Bone marrow (tissue), 2 donors: ENCODE results near the gene KRT7.
"Not testable (repeated sequence)": the region's sequence is repeated elsewhere in the genome, so short reads cannot be mapped to it uniquely, and the experiment has no call there.

Experiments
- DNase-seq, 2 donors: peaks; one replicate each; lab custom pipeline; 2025; lab: John Stamatoyannopoulos, UW

The KRT7 gene

DNA sequence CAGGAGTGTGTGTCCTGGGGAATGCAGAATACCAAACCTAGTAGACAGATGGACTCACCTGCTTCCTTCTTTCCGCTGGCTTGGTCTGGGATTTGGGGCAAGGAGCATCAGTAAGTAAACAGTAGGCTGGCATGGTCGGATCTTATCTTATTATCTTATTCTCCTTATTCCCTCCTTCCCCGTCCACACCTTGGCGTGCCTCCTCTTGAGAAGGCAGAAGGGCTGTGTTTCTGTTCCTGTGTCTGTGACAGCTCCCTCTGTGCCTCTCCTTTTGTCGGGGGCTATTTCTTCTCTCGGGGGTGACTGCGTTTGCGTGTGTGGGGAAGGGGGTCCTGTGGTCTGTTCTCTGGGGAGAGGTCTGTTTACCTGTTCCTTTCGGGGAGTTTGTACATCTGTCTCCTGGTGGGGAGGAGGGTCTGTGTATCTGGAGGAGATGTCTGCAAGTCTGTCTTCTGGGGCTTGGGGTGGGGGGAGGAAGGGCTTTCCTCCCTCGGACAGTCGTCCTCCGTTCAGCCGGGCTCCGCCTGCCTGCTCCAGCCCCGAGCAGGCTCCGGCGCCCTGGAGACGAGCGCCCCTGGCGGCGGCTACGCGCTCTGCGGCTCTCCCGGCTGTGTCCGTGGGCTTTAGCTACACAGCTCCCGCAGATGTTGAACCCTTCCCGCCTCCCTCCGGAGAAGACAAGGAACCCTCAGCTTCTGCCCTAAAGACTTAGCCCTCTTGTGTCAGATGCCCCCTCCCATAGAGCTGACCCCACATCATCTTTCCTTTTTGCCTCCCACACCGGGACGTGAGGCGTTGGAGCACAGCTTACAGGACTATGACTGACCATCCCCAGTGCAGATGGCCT lies 45.8 kb downstream of the KRT7 start:
- peak; percentile 7 to 53 for DNase-seq

DNA sequence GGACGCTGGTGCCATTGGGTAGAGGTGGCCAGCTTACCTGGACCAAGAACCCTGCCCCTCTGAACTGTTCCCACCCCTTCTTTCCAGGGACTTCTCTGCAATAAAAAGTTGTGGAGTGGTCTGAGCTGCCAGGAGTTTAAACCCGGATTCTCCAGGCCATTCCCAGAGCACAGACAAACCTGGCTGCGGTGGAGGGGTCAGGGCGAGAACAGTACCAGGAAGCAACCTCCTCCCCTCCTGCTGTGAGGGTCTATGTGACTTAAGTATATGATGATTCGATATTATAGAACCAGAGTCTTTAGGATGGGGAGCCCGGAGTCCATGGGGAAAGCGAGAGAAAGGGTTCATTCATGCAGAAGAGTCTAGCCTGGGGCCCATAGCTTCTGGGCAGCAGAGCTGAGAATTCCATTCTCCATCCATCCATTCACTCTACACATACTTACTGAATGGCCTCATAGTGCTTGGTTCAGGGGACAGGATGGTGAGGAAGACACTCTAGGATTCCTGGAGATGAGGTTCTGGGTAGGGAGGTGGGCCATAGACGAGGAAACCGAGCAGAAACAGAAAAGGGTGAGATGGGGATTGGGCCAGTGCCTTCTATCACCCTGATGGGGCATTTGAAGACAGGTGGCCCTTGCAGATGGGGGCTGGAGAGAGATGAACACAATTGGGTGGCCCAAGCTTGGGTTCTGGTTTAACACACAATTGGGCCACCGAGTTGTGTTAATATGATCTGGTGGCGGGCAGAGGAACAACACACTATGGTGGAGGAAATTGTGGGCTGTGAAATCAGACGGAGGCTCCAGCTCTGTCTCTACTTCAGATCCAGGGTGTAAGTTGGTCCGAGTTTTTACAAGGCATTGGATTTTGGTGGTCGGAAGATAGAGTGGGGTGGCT lies 46.6 kb downstream of the KRT7 start:
- DNase-seq = no peak

DNA sequence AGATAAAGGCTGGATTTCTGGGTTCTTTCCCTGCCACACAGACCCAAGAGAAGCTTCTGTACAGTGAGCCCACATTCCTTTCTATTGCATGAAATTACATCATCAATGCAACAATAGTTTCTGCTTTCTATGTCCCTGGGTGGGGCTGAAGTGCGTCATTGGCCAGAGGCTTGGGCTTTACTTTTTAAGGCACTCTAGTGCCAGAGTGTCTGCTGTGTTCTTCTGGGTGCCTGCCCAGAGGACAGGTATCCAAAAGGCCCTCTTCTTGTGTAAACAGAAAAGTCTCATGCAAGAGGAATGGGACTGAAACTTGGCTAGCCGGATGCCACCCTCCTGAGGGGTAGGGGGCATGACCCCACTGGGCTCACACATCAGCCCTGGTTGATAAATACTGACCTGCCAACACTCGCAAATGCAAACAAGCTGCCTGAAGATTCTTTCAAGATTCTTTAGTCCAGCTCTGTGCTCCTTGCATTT lies 47.3 kb downstream of the KRT7 start:
- no peak for DNase-seq

DNA sequence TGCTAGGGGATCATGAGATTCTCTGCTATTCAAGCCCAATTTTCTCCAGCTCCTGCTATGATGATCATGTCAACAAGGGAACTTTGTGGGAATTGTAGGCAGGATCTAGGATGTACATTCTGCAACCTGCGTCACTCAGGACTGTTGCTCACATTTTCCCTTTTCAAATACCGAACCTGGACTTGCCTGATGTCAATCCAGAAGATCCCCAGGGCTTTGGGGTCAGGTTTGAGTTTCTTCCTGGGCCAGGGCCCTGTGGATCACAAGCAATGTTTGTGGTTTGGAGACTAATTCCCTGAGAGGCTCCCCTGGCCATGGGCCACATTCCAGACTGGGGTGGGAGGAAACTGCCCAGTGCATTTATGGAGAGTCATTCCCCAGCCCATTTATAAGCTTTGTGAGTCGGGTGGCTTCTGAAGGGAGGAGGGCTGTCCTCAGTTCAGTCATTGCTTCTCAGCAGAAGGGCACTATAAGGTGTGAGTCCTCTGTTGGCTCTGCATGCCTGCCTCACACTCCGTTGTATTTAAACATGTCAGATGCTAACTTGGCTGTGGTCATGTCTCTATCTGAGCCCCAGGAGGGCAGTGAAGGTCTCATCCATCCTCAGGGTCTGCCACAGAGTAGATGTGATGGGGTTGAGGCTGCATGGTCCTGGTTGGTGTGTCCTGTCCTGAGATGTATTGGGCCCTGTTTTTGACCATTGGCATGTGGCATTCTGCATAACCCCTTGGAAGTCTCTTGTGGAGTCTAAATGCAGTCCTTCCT lies 47.9 kb downstream of the KRT7 start:
- no peak for DNase-seq

DNA sequence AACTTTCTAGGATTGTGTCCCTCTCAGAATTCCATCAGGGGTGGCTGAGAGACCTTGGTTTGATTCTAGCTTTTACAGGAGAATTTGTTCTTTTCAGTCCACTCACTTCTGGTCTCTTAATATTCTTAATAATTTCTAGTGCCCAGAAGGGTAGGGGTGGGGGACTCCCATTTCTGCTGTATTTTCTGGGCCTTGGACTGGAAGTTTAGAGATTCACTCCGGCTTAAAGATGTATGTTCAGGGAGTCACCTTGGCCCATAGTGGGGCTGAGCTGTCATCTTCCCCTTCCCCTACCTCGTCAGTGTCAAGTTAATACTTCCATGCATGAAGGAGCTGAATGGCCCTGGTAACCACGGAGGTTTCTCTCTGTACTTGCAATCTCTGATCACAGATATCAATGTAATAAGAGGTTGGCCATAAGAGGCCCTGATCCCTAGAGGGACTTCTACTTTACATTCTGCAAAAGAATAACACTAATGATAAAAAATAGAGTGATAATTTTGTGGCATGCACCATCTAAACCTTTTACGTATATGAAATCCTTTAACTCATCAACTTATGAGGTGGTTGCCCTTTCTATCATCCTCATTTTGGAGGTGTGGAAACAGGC lies 51.6 kb downstream of the KRT7 start:
- no peak for DNase-seq

DNA sequence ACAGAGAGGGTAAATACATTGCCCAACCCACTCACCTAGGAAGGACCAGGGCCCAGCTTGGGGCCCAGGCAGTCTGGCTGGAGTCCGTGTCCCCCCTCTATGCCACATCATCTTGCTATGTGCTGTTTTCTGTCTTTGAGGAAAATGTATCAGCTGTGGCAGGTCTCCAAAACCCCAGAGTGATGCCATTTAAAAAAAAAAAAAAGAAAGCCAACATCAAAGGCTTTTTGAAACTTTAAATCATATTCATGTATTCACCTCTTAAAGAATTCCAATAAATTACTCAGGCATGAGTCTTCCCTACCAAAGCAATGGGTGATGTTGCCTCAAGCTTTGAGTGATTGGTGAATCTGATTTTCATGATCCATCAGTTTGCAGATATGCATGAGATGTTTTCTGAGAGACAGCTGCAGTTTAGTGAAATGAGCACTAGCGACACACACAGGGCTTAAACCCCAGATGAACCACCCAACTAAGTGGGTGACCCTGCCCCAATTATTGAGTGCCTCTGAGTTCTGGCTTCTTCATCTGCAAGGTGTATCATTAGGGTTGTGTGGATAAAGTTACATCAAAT lies 52.2 kb downstream of the KRT7 start:
- no peak for DNase-seq

DNA sequence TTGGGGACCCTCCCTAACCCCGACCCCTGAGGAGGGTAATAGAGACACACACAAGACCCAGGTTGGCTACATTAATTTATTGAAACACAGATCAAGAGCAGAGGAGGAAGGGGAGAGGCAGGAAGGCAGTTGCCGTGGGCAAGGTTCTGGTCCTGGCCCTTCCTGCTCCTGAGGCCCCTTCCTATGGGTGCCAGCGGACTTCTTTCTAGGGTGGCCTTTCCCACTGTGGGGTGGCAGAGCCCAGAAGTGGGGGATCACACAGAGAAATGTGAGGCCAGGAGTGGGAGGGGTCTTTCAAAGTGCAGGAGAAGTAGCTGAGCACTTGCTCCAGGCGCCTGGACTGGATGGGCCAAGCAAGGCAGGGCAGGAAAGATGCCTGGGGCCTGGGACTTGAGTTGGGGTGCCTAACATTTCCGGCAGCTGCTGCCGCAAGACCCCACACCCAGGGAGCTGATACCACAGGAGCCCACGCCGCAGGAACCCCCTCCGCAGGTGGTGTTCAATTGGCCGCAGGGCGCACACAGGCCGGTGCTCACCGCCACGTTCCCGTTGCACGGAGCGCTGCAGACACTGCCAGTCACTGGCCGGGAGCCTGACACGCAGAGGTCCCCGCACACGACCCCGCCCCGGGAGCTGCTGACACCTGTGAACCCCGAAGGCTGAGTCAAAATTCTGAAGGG lies 52.9 kb downstream of the KRT7 start:
- DNase-seq = no peak

DNA sequence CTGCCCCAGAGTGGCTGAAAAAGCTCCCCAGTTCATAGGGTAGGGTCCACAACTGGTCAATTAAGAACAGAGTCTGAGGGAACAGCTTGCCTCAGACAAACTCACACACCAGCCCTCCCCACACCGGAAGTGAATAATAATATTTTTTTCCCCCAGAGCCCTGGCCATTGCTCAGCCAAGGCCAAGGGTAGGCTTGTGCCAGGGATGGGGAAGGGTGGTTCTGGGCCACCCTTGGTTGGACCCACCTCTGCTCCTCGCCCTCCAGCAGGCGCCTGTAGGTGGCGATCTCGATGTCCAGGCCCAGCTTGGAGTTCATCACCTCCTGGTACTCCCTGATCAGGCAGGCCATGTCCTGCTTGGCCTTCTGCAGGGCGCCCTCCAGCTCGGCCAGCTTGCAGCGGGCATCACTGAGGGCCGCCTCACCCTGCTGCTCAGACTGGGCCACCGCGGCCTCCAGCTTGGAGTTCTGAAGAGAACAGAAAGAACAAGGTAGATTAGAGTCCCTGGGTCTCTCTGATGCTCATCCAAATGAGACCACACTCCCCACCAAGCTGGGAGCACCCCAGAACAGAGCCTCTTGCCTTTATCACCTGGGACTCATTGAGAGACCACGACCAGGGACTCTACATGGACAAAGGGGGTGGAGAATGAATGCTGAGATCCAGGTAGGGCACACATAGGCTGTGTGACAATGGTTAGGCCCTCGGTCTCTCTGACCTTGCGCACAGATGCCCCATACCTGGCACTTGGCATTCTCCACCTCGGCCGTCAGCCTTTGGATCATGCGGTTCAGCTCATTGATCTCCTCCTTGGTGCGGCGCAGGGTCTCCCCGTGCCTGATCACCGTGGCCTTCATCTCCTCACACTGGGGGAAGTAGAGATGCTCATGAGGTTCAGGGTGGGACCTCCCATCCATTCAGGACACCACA lies 54.1 kb downstream of the KRT7 start:
- not testable (repeated sequence) for DNase-seq

DNA sequence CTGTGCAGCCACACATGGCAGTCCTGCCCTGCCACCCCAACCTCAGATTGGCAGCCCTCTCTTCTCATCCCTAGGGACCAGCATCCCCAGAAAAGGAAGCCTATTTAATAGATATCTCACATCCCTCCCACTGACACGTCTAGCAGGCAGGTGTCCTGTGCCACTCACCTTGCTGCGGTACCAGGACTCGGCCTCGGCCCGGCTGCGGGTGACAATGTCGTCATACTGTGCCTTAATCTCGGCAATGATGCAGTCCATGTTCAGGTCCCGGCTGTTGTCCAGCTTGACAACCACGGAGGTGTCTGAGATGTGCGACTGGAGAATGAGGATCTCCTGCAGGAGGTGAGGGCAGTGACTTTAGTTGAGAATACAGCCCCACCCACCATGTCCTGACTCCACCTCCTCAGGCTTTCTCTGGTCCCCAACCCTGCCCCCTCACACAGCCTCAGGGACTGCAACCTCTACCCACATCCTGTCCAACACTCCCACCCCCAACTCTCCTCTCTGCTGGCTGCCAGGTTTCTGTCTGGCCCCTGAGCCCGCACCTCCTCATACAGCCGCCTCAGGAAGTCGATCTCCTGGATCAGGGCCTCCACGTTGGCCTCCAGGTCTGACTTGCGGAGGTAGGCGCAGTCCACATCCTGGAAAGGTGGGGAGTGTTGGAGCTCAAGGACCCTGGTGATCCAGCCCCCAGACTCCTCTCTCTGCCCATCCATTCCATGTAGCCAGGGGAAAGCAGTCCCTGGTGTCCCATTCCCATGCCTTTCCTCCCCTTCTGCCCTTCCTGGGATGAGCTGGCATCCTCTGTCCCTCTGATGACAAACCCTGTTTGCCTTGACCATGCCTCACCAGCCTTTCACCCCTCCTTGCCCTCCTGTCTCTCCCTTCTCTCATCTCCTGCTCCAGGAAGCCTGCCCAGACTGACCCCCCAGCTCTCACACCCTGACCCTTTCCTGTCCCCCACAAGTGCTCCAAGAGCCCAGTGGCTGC lies 55.1 kb downstream of the KRT7 start:
- DNase-seq = not testable (repeated sequence)

DNA sequence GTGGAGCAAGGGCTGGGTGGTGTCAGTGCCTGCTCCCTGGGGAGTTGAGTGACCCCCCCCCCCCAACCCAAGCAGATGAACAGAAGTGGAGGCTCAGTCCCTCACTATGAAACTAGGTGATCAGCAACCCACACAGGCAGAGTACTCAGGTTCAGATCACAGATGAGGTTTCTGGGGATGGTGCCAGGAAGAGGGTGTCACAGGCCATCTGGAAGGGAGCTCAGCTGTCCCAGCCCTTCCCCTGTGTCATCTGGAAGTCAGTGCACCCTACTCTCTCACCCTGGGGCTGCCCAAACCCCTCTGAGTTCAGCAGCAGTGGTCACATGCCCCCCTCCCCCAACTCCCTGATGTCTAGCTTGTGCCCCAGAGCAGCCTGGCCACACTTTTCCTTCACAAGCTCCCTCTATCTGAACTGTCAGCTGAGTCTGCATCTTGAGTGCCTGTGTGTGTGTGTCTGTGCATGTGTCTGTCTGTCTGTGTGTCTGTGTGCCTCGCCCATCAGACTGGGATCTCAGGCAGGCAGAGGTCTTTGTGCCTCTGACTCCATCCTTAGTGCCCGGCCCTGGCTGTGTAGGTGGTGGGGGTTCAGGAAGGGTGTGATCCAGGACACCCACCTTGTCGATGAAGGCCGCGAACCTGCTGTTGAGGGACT lies 57.6 kb downstream of the KRT7 start:
- not testable (repeated sequence) for DNase-seq

DNA sequence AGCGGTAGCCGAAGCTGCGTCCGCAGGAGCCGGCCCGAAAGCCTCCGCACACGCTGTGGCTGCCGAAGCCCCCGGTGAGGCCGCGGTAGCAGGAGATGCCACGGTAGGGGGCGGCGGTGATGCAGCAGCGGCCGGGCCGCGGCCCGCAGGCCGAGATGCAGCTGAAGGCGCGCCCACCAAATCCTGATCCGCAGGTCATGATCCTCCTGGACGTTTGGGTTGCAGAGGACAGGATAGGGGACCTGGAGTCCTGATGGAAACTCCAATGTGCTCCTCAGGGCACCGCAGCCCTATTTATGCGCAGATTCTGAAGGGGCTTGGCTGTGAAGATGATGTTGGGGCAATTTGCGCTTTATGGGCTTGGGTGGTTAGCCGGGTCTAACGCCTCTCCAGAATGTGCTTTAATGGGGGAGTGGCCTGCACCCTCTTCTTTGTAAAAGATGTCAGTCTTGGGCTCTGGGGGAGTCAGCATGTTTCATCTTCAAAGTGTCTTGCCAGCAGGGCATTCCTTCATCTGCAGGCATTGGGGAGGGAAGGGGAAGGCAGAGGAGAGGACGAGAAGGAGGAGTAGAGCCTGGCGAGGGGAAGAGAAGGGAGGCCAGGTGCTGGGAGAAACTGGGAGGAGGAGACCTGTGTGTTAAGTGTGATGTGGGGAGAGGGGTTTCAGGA lies 58.4 kb downstream of the KRT7 start, which contains the start of gene KRT81:
Gene KRT81, minus strand, starts transcription at position 268 of the 669 bp plus-strand sequence. Its CDS starts 69 bp downstream, at position 199.
- no peak for DNase-seq

DNA sequence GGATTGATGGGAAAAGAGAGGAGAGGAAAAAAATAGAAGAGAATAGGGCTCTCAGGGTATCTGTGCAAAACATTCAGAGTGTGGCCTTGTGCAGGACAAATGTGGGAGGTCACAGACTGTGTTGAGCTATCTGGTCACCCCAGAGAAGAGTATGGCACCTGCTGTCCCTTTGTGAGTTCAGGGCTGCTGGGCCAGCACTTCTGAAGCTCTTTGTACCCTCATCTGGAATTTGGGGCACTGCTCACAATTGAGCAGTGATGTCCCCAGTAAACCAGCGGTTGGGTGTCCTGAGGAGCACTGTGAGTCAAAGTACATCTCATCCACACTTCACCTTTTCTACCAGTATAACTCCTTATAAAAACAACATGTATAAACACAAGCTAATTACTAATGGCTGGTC lies 60.9 kb downstream of the KRT7 start:
- no peak for DNase-seq

DNA sequence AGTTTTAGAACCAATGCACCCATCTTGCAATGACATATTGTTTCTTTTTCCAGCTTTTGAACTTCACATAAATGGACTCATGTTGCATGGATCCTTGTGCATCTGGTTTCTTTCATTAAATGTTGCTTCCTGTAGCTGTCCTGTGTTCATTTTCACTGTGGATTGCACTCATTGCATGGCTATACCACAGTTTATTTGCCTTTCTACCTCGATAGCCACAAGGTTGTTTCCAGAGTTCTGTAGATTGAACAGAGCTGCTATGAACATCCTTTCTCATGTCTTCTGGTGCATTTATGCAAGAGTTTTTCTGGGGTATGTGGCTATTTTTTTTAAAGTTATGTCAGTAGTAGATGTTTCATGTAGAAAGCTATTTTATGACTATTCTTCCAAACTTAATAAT lies 61.8 kb downstream of the KRT7 start:
- DNase-seq = no peak

DNA sequence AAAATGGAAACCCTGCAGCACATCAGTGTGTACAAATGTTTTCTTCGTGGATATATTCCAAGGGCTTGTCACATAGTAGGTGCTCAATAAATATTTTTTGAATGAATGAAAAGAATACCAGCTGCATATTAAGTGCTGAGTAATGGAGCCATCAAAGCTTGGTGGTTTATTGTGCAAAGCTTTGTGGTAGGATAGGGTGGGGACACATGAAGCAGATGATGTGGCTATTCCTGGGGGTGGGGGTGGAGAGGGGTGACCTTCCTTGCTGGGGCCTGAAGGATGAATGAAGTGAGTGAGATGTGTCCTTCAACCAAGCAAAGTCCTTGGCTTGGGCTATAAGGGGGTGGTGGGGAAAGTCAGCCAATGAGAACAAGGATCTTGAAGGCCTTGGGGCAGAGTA lies 62.6 kb downstream of the KRT7 start:
- DNase-seq = no peak

DNA sequence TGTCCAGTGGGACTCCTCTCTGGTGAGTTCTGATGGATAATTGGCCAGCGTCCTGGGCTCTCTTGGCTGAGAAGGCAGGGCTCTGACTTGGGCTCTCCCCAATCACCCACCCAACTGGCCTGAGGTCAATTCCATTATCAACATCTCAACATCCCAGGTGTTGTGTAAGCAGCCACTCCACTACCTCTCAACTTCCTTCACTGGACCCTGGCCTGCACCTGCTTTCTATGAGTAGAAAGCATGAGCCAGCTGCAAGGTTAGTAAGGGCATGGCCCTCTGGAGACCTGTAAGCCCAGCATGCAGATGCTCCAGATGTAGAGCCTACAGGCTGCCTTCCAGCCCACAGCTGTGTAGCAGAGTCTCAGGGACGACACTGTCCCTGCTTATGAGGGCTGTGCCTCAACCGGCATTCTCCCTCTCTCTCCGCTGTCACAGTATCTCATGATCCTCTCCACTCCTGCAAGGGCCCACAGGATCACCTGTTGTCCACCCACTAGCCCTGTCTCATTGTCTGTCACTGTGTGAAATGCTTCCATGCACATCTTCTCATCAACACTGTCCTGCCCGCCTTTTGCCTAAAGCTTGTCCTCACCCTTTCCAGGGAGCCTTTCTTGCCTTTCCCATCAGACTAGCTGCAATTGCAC lies 63.7 kb downstream of the KRT7 start:
- DNase-seq = no peak
